Measurements from ENCODE around the gene ZNF792.

ZNF792 gene

GRCh38 chr19:34962687-34963572 is 1.1 kb downstream of the ZNF792 start:
- TF ChIP-seq TEAD4 (IDR thresholded peaks at IDR 0.05) (no peak), TAF1 (IDR thresholded peaks at IDR 0.05; ENCODE audit: low read depth) (no peak), CEBPB (IDR thresholded peaks at IDR 0.05) (no peak), MAX (IDR thresholded peaks at IDR 0.05) (no peak), USF1 (IDR thresholded peaks at IDR 0.05) (no peak), REST (IDR thresholded peaks at IDR 0.05; ENCODE audit: low read depth) (no peak), CREB1 (IDR thresholded peaks at IDR 0.05; ENCODE audit: low read depth) (no peak), EP300 (IDR thresholded peaks at IDR 0.05; ENCODE audit: borderline replicate concordance) (no peak), YY1 (IDR thresholded peaks at IDR 0.05; ENCODE audit: low read depth) (no peak), ZBTB7A (IDR thresholded peaks at IDR 0.05; ENCODE audit: low read depth) (no peak), TCF12 (IDR thresholded peaks at IDR 0.05; ENCODE audit: low read depth) (no peak), EGR1 (IDR thresholded peaks at IDR 0.05) (no peak), RAD21 (IDR thresholded peaks at IDR 0.05; ENCODE audit: low read depth) (no peak), NFIC (IDR thresholded peaks at IDR 0.05) (no peak), FOXM1 (IDR thresholded peaks at IDR 0.05; ENCODE audit: borderline replicate concordance, low read depth) (no peak)

GRCh38 chr19:34961775-34962686 is 2.0 kb downstream of the ZNF792 start:
- TF ChIP-seq TAF1 (IDR thresholded peaks at IDR 0.05; ENCODE audit: low read depth) = no peak
- TF ChIP-seq REST (IDR thresholded peaks at IDR 0.05; ENCODE audit: low read depth) = no peak
- no peak for TF ChIP-seq ZBTB7A (IDR thresholded peaks at IDR 0.05; ENCODE audit: low read depth)
- TF ChIP-seq RAD21 (IDR thresholded peaks at IDR 0.05; ENCODE audit: low read depth) = no peak
- TF ChIP-seq USF1 (IDR thresholded peaks at IDR 0.05) = no peak
- no peak for TF ChIP-seq MAX (IDR thresholded peaks at IDR 0.05)
- no peak for TF ChIP-seq EP300 (IDR thresholded peaks at IDR 0.05; ENCODE audit: borderline replicate concordance)

- TF ChIP-seq RAD21 (IDR thresholded peaks at IDR 0.05; ENCODE audit: low read depth) (no peak), MAX (IDR thresholded peaks at IDR 0.05) (no peak), CREB1 (IDR thresholded peaks at IDR 0.05; ENCODE audit: low read depth) (no peak), NFIC (IDR thresholded peaks at IDR 0.05) (no peak), TEAD4 (IDR thresholded peaks at IDR 0.05) (no peak), YY1 (IDR thresholded peaks at IDR 0.05; ENCODE audit: low read depth) (no peak), TCF12 (IDR thresholded peaks at IDR 0.05; ENCODE audit: low read depth) (no peak), ZBTB7A (IDR thresholded peaks at IDR 0.05; ENCODE audit: low read depth) (no peak), USF1 (IDR thresholded peaks at IDR 0.05) (no peak), FOXM1 (IDR thresholded peaks at IDR 0.05; ENCODE audit: borderline replicate concordance, low read depth) (no peak), TAF1 (IDR thresholded peaks at IDR 0.05; ENCODE audit: low read depth) (no peak)
Measured at GRCh38 chr19:34960940-34961679, 2.9 kb downstream of the ZNF792 start.
